HEK293T (cell line): ENCODE measurements around the gene GAD2.

Experiments
- CTCF ChIA-PET: fragments of 350-600 bp; formaldehyde crosslinking; extraction: SDS; loops from one replicate; lab custom pipeline; 2021; ENCODE audit warnings: antibody characterized with exemption, inconsistent platforms; lab: Yijun Ruan, JAX
- POLR2A ChIA-PET: fragments of 350-600 bp; formaldehyde crosslinking; extraction: SDS; loops from one replicate; lab custom pipeline; 2020; ENCODE audit warnings: antibody characterized with exemption, inconsistent platforms; lab: Yijun Ruan, JAX
- DNase-seq: peaks from one replicate; pipeline ENCODE4 v3.0.0; 2012; ENCODE audit warnings: mixed read lengths; ENCODE audit errors: extremely low spot score
- ARNT ChIP-seq: fragments of 450-650 bp; IDR thresholded peaks from 2 replicates; pipeline ENCODE4 v1.6.1; 2017; ENCODE audit warnings: mild to moderate bottlenecking
- BHLHE40 ChIP-seq: fragments of 450-650 bp; IDR thresholded peaks from 2 replicates; pipeline ENCODE4 v1.6.1; 2016; ENCODE audit warnings: mild to moderate bottlenecking, moderate library complexity, borderline replicate concordance
- CTBP1 ChIP-seq: fragments of 450-650 bp; IDR thresholded peaks from 2 replicates; pipeline ENCODE4 v1.6.1; 2016; ENCODE audit warnings: borderline replicate concordance
- ELF4 ChIP-seq: fragments of 450-650 bp; IDR thresholded peaks from 2 replicates; pipeline ENCODE4 v1.6.1; 2017; ENCODE audit warnings: antibody characterized with exemption
- FOXA1 ChIP-seq: fragments of 450-650 bp; IDR thresholded peaks from 2 replicates; pipeline ENCODE4 v1.6.1; 2016; ENCODE audit warnings: mild to moderate bottlenecking
- FOXK2 ChIP-seq: fragments of 450-650 bp; IDR thresholded peaks from 2 replicates; pipeline ENCODE4 v1.6.1; 2016; ENCODE audit warnings: mild to moderate bottlenecking
- FOXM1 ChIP-seq: fragments of 450-650 bp; IDR thresholded peaks from 2 replicates; pipeline ENCODE4 v1.6.1; 2017; ENCODE audit warnings: mild to moderate bottlenecking, borderline replicate concordance
- HDGF ChIP-seq: fragments of 450-650 bp; IDR thresholded peaks from 2 replicates; pipeline ENCODE4 v1.6.1; 2017; ENCODE audit warnings: antibody characterized with exemption, borderline replicate concordance
- L3MBTL2 ChIP-seq: fragments of 450-650 bp; conservative IDR thresholded peaks from 2 replicates; pipeline ENCODE4 v1.6.1; 2016; ENCODE audit warnings: mild to moderate bottlenecking
- LEF1 ChIP-seq: fragments of 450-650 bp; IDR thresholded peaks from 2 replicates; pipeline ENCODE4 v1.6.1; 2017; ENCODE audit warnings: mild to moderate bottlenecking, borderline replicate concordance
- NFRKB ChIP-seq: fragments of 450-650 bp; IDR thresholded peaks from 2 replicates; pipeline ENCODE4 v1.6.1; 2016; ENCODE audit warnings: mild to moderate bottlenecking, moderate library complexity
- PKNOX1 ChIP-seq: fragments of 450-650 bp; IDR thresholded peaks from 2 replicates; pipeline ENCODE4 v1.6.1; 2016
- SP1 ChIP-seq: fragments of 450-650 bp; IDR thresholded peaks from 2 replicates; pipeline ENCODE4 v1.6.1; 2017
- SUZ12 ChIP-seq: fragments of 450-650 bp; IDR thresholded peaks from 2 replicates; pipeline ENCODE4 v1.6.1; 2016; ENCODE audit warnings: mild to moderate bottlenecking
- TARDBP ChIP-seq: fragments of 450-650 bp; IDR thresholded peaks from 2 replicates; pipeline ENCODE4 v1.6.1; 2016
- ZNF384 ChIP-seq: fragments of 450-650 bp; IDR thresholded peaks from 2 replicates; pipeline ENCODE4 v1.6.1; 2016

Gene GAD2

GRCh38 chr10:26310361-26310760 lies 93.8 kb downstream of the GAD2 start:
- DNase-seq, result no peak
- POLR2A ChIA-PET, result no interaction called here
- TF ChIP-seq ZNF384 (no peak), TARDBP (no peak)
- CTCF ChIA-PET, result no interaction called here

- TF ChIP-seq ELF4 (no peak), CTBP1 (no peak), SP1 (no peak), HDGF (no peak), FOXK2 (no peak)
- ChIA-PET CTCF (no interaction called here), POLR2A (no interaction called here)
- no peak for DNase-seq
Measured at GRCh38 chr10:26311383-26311940, 94.9 kb downstream of the GAD2 start.

GRCh38 chr10:26314265-26315013 lies 97.9 kb downstream of the GAD2 start:
- TF ChIP-seq NFRKB (no peak), LEF1 (no peak)
- ChIA-PET CTCF (no interaction called here), POLR2A (no interaction called here)
- DNase-seq, result no peak

GRCh38 chr10:26318672-26319071 lies 102.1 kb downstream of the GAD2 start:
- TF ChIP-seq BHLHE40, result no peak
- TF ChIP-seq NFRKB, result no peak
- no peak for TF ChIP-seq LEF1
- no peak for TF ChIP-seq ARNT
- TF ChIP-seq HDGF, result no peak
- TF ChIP-seq CTBP1, result no peak
- no peak for TF ChIP-seq L3MBTL2
- CTCF ChIA-PET, result no interaction called here
- POLR2A ChIA-PET, result no interaction called here
- no peak for DNase-seq

GRCh38 chr10:26323219-26323618 lies 106.6 kb downstream of the GAD2 start:
- no peak for TF ChIP-seq SP1
- TF ChIP-seq FOXK2, result no peak
- no peak for TF ChIP-seq HDGF
- no peak for TF ChIP-seq TARDBP
- TF ChIP-seq FOXA1, result no peak
- no peak for TF ChIP-seq PKNOX1
- TF ChIP-seq ARNT, result no peak
- no peak for DNase-seq
- POLR2A ChIA-PET, result no interaction called here
- CTCF ChIA-PET, result no interaction called here

GRCh38 chr10:26326851-26327250 lies 110.3 kb downstream of the GAD2 start:
- CTCF ChIA-PET, result interaction anchor here (0.6 kb wide), 1 partner anchor 169 kb away, joined by 5 read pairs; no protein-coding TSS in a partner anchor
- TF ChIP-seq SP1, result no peak
- POLR2A ChIA-PET, result no interaction called here
- DNase-seq, result no peak

- CTCF ChIA-PET, result interaction anchor here (0.6 kb wide), 1 partner anchor 87 kb away, joined by 3 read pairs; no protein-coding TSS in a partner anchor
- POLR2A ChIA-PET, result no interaction called here
- TF ChIP-seq BHLHE40 (no peak), NFRKB (no peak), FOXM1 (no peak), LEF1 (no peak), L3MBTL2 (no peak)
- DNase-seq, result no peak
Measured at GRCh38 chr10:26327811-26328210, 111.2 kb downstream of the GAD2 start.

- ChIA-PET CTCF (no interaction called here), POLR2A (no interaction called here)
- TF ChIP-seq SP1, result no peak
- TF ChIP-seq FOXA1, result no peak
- TF ChIP-seq BHLHE40, result no peak
- no peak for TF ChIP-seq SUZ12
- TF ChIP-seq HDGF, result no peak
- no peak for TF ChIP-seq PKNOX1
- no peak for TF ChIP-seq ARNT
- TF ChIP-seq TARDBP, result no peak
- no peak for TF ChIP-seq L3MBTL2
- no peak for TF ChIP-seq CTBP1
- TF ChIP-seq LEF1, result no peak
- no peak for TF ChIP-seq NFRKB
- TF ChIP-seq FOXM1, result no peak
- no peak for DNase-seq
Measured at GRCh38 chr10:26331371-26331770, 114.8 kb downstream of the GAD2 start.
